GM23338 (cell line): ENCODE measurements around the gene TMEM175. TPM values are rescaled to one million over a fixed set of nuclear protein-coding genes. Genes with fewer than 3 reads are reported as not detected.

ENCODE experiments used
- ATAC-seq: fragments of 200-7000 bp; cut with Tn5 transposase; 3 replicates; pipeline ENCODE4 v1.9.1; 2020
- DNase-seq: peaks from one replicate; pipeline ENCODE4 v3.0.0-alpha.2; 2015; ENCODE audit warnings: low spot score
- H2AFZ ChIP-seq: fragments of 200-600 bp; sonication (generic); 2 replicates; pipeline ENCODE4 v1.8.0; 2016; ENCODE audit warnings: antibody characterized with exemption, mild to moderate bottlenecking, moderate library complexity
- H3F3A ChIP-seq: fragments of 200-600 bp; sonication (generic); replicated peaks from 2 replicates; pipeline ENCODE4 v1.8.0; 2017; ENCODE audit warnings: antibody characterized with exemption, mixed run types, low read depth
- H3K27ac ChIP-seq: fragments of 200-600 bp; sonication (generic); 2 replicates; pipeline ENCODE4 v1.6.1; 2016; ENCODE audit warnings: low read depth
- H3K27me3 ChIP-seq: fragments of 200-600 bp; sonication (generic); 2 replicates; pipeline ENCODE4 v1.8.0; 2016; ENCODE audit warnings: mild to moderate bottlenecking, mixed run types, moderate library complexity; ENCODE audit not compliant: insufficient read depth
- H3K36me3 ChIP-seq: fragments of 200-600 bp; sonication (generic); 2 replicates; pipeline ENCODE4 v1.8.0; 2016; ENCODE audit warnings: mild to moderate bottlenecking; ENCODE audit not compliant: insufficient read depth
- H3K4me1 ChIP-seq: fragments of 200-600 bp; sonication (generic); 2 replicates; pipeline ENCODE4 v1.8.0; 2016; ENCODE audit warnings: mild to moderate bottlenecking, moderate library complexity; ENCODE audit not compliant: insufficient read depth
- H3K4me2 ChIP-seq: fragments of 200-600 bp; sonication (generic); 2 replicates; pipeline ENCODE4 v1.7.1; 2017; ENCODE audit warnings: mixed run types
- H3K4me3 ChIP-seq: fragments of 200-600 bp; sonication (generic); 2 replicates; pipeline ENCODE4 v1.6.1; 2016; ENCODE audit warnings: mixed run types
- H3K79me2 ChIP-seq: fragments of 200-600 bp; sonication (generic); replicated peaks from 2 replicates; pipeline ENCODE4 v1.8.0; 2017; ENCODE audit warnings: mild to moderate bottlenecking; ENCODE audit not compliant: insufficient read depth
- H3K9me2 ChIP-seq: fragments of 200-600 bp; sonication (generic); 2 replicates; pipeline ENCODE4 v1.8.0; 2017; ENCODE audit not compliant: insufficient read depth
- H4K20me1 ChIP-seq: fragments of 200-600 bp; sonication (generic); replicated peaks from 2 replicates; pipeline ENCODE4 v1.8.0; 2017; ENCODE audit warnings: mild to moderate bottlenecking; ENCODE audit not compliant: insufficient read depth
- H3K27ac Mint-ChIP-seq: 2 replicates; pipeline ENCODE4 v1.8.0; 2020; ENCODE audit warnings: inconsistent platforms, mild to moderate bottlenecking, moderate library complexity, mixed read lengths
- H3K27me3 Mint-ChIP-seq: 3 replicates; pipeline ENCODE4 v1.8.0; 2022; ENCODE audit warnings: low read depth, mild to moderate bottlenecking, moderate library complexity, mixed read lengths, inconsistent platforms; ENCODE audit not compliant: insufficient read depth, poor library complexity
- H3K36me3 Mint-ChIP-seq: 3 replicates; pipeline ENCODE4 v1.8.0; 2021; ENCODE audit warnings: low read depth, mild to moderate bottlenecking, inconsistent platforms, moderate library complexity, mixed read lengths
- H3K4me1 Mint-ChIP-seq: 3 replicates; pipeline ENCODE4 v1.8.0; 2020; ENCODE audit warnings: mild to moderate bottlenecking, inconsistent platforms, mixed read lengths
- H3K4me3 Mint-ChIP-seq: 3 replicates; pipeline ENCODE4 v1.8.0; 2021; ENCODE audit warnings: moderate library complexity, mild to moderate bottlenecking, inconsistent platforms, mixed read lengths
- H3K9me3 Mint-ChIP-seq: 3 replicates; pipeline ENCODE4 v1.8.0; 2020; ENCODE audit warnings: moderate library complexity, mild to moderate bottlenecking, inconsistent platforms, mixed read lengths
- CREB1 ChIP-seq: fragments of 250-450 bp; sonication (Bioruptor Pico); IDR thresholded peaks from 2 replicates; pipeline ENCODE4 v1.5.0; 2020; ENCODE audit warnings: low read depth, mild to moderate bottlenecking, moderate library complexity
- ETS1 ChIP-seq: IDR thresholded peaks from 2 replicates; pipeline ENCODE4 v1.6.1; 2016; ENCODE audit warnings: antibody characterized with exemption
- EZH2 ChIP-seq: fragments of 200-600 bp; sonication (generic); IDR thresholded peaks from one replicate; pipeline ENCODE4 v1.8.0; 2017; ENCODE audit warnings: antibody characterized with exemption, mild to moderate bottlenecking, low read depth; ENCODE audit not compliant: unreplicated experiment
- EZH2phosphoT487 ChIP-seq: fragments of 200-600 bp; sonication (generic); IDR thresholded peaks from one replicate; pipeline ENCODE4 v1.8.1; 2018; ENCODE audit warnings: antibody characterized with exemption; ENCODE audit not compliant: unreplicated experiment
- JUNB ChIP-seq: IDR thresholded peaks from one replicate; pipeline ENCODE4 v1.6.1; 2016; ENCODE audit warnings: antibody characterized with exemption; ENCODE audit not compliant: unreplicated experiment
- NANOG ChIP-seq: IDR thresholded peaks from 2 replicates; pipeline ENCODE4 v1.6.1; 2016; ENCODE audit warnings: antibody characterized with exemption, borderline replicate concordance
- POLR2AphosphoS5 ChIP-seq: IDR thresholded peaks from 2 replicates; pipeline ENCODE4 v1.6.1; 2016; ENCODE audit warnings: antibody characterized with exemption, low read depth
- STAT1 ChIP-seq: IDR thresholded peaks from one replicate; pipeline ENCODE4 v1.6.1; 2016; ENCODE audit warnings: antibody characterized with exemption; ENCODE audit not compliant: unreplicated experiment
- ZNF114 ChIP-seq: fragments of 250-450 bp; sonication (Bioruptor Pico); IDR thresholded peaks from 2 replicates; pipeline ENCODE4 v1.5.0; 2020; ENCODE audit warnings: mild to moderate bottlenecking, moderate library complexity
- ZNF331 ChIP-seq: fragments of 250-450 bp; sonication (Bioruptor Pico); IDR thresholded peaks from 2 replicates; pipeline ENCODE4 v1.5.0; 2020; ENCODE audit warnings: low read depth, mild to moderate bottlenecking, moderate library complexity
- polyA plus RNA-seq: library from polyadenylated mRNA; unstranded; fragments of >200 nt; fragmentation: Nextera tagmentation; extraction: Ambion mirVana; gene quantifications from 2 replicates; pipeline ENCODE4 v1.2.1, GENCODE V29; 2016
- total RNA-seq: library from RNA; depleted of rRNA; stranded (reverse); fragments of >200 nt; shearing (Covaris generic); gene quantifications from 2 replicates; pipeline ENCODE4 v1.2.3, GENCODE V29; 2014
- TF ChIP-seq, protein P1 (sequence below): fragments of 250-450 bp; sonication (Bioruptor Pico); IDR thresholded peaks from 2 replicates; pipeline ENCODE4 v1.5.0; 2020; ENCODE audit warnings: mild to moderate bottlenecking, moderate library complexity
- TF ChIP-seq, protein P2 (sequence below), 2 experiments: fragments of 200-600 bp in 1 of 2; sonication (generic) in 1 of 2; conservative IDR thresholded peaks; 2 replicates each; pipeline versions ENCODE4 v1.5.1 to v1.6.1; 2016 to 2017; ENCODE audit warnings: antibody characterized with exemption in 2 of 2, low read depth in 2 of 2, mild to moderate bottlenecking in 2 of 2, moderate library complexity in 1 of 2
- TF ChIP-seq, protein P3 (sequence below): IDR thresholded peaks from one replicate; pipeline ENCODE4 v1.6.1; 2018; ENCODE audit warnings: antibody characterized with exemption; ENCODE audit not compliant: unreplicated experiment

TMEM175 gene
- total and polyA plus RNA-seq, 2 experiments from 2014 or later, result 8.0 to 11.4 TPM

DNA sequence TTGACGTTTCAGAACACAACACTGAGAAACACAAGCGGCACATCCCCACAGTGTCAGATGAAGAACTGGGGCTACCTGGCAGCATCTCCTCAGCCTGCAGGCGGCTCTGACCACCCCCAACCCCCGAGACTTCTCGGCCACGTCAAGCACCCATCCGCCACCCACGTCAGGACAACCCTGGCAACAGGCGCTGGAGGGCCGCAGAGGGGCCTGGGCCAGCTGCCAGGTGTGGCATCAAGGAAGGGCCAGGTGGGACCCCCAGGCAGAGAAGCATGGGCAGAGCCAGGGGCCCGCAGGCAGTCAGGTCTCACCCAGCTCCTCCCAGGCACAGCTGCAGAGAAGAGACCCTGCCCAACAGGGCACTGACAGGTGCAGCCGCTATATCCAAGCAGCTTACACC, 22.4 kb upstream of the TMEM175 start:
- Histone ChIP-seq H2AFZ (no peak overlapping the region), H4K20me1 (no peaks in the 10 kb centered on the region; the same call in 1 of the 2 replicates), H3K9me2 (no peaks in the 10 kb centered on the region), H3K4me3 (no peak overlapping the region), H3F3A (0 out of 2 replicates have a peak, but pooled peaks cover 6% of the 10 kb centered on the region), H3K79me2 (peaks cover 17% of the 10 kb centered on the region; the same call in 1 of the 2 replicates), H3K36me3 (no peaks in the 10 kb centered on the region), H3K27ac (no peak overlapping the region), H3K4me1 (no peaks in the 10 kb centered on the region), H3K4me2 (no peak overlapping the region), H3K27me3 (no peaks in the 10 kb centered on the region)
- Mint-ChIP-seq H3K36me3 (peaks cover 25% of the 10 kb centered on the region), H3K27me3 (peaks cover 18% of the 10 kb centered on the region), H3K4me1 (peaks cover 10% of the 10 kb centered on the region), H3K9me3 (peaks cover 6% of the 10 kb centered on the region), H3K27ac (no peak overlapping the region), H3K4me3 (no peak overlapping the region)
- no peak for ATAC-seq
- TF ChIP-seq, protein P1, sequence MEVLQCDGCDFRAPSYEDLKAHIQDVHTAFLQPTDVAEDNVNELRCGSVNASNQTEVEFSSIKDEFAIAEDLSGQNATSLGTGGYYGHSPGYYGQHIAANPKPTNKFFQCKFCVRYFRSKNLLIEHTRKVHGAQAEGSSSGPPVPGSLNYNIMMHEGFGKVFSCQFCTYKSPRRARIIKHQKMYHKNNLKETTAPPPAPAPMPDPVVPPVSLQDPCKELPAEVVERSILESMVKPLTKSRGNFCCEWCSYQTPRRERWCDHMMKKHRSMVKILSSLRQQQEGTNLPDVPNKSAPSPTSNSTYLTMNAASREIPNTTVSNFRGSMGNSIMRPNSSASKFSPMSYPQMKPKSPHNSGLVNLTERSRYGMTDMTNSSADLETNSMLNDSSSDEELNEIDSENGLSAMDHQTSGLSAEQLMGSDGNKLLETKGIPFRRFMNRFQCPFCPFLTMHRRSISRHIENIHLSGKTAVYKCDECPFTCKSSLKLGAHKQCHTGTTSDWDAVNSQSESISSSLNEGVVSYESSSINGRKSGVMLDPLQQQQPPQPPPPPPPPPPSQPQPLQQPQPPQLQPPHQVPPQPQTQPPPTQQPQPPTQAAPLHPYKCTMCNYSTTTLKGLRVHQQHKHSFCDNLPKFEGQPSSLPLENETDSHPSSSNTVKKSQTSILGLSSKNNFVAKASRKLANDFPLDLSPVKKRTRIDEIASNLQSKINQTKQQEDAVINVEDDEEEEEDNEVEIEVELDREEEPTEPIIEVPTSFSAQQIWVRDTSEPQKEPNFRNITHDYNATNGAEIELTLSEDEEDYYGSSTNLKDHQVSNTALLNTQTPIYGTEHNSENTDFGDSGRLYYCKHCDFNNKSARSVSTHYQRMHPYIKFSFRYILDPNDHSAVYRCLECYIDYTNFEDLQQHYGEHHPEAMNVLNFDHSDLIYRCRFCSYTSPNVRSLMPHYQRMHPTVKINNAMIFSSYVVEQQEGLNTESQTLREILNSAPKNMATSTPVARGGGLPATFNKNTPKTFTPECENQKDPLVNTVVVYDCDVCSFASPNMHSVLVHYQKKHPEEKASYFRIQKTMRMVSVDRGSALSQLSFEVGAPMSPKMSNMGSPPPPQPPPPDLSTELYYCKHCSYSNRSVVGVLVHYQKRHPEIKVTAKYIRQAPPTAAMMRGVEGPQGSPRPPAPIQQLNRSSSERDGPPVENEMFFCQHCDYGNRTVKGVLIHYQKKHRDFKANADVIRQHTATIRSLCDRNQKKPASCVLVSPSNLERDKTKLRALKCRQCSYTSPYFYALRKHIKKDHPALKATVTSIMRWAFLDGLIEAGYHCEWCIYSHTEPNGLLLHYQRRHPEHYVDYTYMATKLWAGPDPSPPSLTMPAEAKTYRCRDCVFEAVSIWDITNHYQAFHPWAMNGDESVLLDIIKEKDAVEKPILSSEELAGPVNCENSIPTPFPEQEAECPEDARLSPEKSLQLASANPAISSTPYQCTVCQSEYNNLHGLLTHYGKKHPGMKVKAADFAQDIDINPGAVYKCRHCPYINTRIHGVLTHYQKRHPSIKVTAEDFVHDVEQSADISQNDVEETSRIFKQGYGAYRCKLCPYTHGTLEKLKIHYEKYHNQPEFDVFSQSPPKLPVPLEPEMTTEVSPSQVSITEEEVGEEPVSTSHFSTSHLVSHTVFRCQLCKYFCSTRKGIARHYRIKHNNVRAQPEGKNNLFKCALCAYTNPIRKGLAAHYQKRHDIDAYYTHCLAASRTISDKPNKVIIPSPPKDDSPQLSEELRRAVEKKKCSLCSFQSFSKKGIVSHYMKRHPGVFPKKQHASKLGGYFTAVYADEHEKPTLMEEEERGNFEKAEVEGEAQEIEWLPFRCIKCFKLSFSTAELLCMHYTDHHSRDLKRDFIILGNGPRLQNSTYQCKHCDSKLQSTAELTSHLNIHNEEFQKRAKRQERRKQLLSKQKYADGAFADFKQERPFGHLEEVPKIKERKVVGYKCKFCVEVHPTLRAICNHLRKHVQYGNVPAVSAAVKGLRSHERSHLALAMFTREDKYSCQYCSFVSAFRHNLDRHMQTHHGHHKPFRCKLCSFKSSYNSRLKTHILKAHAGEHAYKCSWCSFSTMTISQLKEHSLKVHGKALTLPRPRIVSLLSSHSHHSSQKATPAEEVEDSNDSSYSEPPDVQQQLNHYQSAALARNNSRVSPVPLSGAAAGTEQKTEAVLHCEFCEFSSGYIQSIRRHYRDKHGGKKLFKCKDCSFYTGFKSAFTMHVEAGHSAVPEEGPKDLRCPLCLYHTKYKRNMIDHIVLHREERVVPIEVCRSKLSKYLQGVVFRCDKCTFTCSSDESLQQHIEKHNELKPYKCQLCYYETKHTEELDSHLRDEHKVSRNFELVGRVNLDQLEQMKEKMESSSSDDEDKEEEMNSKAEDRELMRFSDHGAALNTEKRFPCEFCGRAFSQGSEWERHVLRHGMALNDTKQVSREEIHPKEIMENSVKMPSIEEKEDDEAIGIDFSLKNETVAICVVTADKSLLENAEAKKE (CRISPR knock-in tag), result no peak
- TF ChIP-seq EZH2phosphoT487 (no peak), EZH2 (no peak), ZNF114 (CRISPR knock-in tag) (no peak), JUNB (no peak), STAT1 (no peak), CREB1 (CRISPR knock-in tag) (no peak), NANOG (no peak), ETS1 (no peak), ZNF331 (CRISPR knock-in tag) (no peak), POLR2AphosphoS5 (no peak)
- TF ChIP-seq, protein P2, sequence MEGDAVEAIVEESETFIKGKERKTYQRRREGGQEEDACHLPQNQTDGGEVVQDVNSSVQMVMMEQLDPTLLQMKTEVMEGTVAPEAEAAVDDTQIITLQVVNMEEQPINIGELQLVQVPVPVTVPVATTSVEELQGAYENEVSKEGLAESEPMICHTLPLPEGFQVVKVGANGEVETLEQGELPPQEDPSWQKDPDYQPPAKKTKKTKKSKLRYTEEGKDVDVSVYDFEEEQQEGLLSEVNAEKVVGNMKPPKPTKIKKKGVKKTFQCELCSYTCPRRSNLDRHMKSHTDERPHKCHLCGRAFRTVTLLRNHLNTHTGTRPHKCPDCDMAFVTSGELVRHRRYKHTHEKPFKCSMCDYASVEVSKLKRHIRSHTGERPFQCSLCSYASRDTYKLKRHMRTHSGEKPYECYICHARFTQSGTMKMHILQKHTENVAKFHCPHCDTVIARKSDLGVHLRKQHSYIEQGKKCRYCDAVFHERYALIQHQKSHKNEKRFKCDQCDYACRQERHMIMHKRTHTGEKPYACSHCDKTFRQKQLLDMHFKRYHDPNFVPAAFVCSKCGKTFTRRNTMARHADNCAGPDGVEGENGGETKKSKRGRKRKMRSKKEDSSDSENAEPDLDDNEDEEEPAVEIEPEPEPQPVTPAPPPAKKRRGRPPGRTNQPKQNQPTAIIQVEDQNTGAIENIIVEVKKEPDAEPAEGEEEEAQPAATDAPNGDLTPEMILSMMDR (conservative IDR thresholded peaks at IDR 0.05; ENCODE audit: low read depth in 2 of 2), result no peak
- TF ChIP-seq, protein P3, sequence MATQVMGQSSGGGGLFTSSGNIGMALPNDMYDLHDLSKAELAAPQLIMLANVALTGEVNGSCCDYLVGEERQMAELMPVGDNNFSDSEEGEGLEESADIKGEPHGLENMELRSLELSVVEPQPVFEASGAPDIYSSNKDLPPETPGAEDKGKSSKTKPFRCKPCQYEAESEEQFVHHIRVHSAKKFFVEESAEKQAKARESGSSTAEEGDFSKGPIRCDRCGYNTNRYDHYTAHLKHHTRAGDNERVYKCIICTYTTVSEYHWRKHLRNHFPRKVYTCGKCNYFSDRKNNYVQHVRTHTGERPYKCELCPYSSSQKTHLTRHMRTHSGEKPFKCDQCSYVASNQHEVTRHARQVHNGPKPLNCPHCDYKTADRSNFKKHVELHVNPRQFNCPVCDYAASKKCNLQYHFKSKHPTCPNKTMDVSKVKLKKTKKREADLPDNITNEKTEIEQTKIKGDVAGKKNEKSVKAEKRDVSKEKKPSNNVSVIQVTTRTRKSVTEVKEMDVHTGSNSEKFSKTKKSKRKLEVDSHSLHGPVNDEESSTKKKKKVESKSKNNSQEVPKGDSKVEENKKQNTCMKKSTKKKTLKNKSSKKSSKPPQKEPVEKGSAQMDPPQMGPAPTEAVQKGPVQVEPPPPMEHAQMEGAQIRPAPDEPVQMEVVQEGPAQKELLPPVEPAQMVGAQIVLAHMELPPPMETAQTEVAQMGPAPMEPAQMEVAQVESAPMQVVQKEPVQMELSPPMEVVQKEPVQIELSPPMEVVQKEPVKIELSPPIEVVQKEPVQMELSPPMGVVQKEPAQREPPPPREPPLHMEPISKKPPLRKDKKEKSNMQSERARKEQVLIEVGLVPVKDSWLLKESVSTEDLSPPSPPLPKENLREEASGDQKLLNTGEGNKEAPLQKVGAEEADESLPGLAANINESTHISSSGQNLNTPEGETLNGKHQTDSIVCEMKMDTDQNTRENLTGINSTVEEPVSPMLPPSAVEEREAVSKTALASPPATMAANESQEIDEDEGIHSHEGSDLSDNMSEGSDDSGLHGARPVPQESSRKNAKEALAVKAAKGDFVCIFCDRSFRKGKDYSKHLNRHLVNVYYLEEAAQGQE, result no peak
- DNase-seq, result no peak
